Stimulated activated naive CD4-positive, alpha-beta T cell (primary cell): ENCODE measurements around the gene CLIP1.
"Not testable (repeated sequence)": the region's sequence is repeated elsewhere in the genome, so short reads cannot be mapped to it uniquely, and the experiment has no call there.

Experiments used
- DNase-seq, 6 experiments: peaks; one replicate each; lab custom pipeline; 2025; lab: John Stamatoyannopoulos, UW

CLIP1 gene

DNA sequence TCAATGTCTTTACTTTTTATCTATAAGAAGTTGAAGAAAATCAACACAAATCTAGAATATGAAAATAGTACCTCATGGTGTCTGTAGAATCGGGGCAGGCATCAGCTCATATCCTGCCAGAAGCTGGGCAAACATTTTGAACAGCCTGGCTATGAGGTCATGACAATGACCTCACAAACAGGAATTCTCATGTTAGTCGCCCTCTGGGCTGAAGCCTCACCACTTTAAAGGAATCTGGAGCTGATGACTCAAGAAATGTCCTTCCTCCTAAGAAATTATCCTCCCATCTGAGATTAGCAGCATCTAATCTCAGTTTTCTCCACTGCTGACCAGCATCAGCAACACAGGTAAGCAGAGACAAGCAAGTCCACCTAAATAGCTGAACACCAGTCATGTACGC is 27.1 kb downstream of the CLIP1 start:
- no peak for DNase-seq

DNA sequence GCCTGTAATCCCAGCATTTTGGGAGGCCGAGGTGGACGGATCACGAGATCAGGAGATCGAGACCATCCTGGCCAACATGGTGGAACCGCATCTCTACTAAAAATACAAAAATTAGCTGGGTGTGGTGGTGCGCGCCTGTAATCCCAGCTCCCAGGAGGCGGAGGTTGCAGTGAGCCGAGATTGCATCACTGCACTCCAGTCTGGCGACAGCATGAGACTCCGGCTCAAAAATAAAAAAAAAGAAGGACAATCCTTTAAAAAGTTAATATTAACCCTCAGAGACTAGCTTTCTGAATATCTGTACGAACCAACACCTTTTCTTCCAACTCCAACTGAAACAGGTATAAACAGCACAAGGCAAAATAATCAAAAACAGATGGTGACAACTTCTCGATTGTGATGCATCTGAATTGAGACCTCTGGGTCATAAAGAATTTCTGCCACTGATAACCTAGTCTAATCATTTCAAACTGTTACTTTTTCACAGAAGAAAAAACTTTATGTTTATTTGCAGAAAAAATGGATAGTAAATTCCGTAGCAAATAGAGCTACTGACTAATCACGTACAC is 27.8 kb downstream of the CLIP1 start:
- no peak for DNase-seq

DNA sequence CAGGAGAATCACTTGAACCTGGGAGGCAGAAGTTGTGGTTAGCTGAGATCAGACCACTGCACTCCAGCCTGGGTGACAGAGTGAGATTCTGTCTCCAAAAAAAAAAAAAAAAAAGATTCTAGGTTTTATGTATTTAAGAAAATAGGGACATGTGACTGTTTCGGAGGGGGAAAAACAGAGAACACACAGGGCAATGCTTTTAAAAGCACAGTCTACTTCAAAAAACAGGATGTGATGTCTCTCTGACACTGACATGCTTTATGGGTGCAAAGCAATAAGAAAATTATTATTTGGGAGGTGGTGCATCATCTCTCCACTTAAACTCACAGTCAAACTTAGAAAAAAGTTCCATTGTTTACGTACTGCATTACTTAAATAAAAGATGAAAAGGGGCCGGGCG is 28.7 kb downstream of the CLIP1 start:
- DNase-seq, result peak in 4 of 6 experiments; percentile 4 to 74 (median 67)

DNA sequence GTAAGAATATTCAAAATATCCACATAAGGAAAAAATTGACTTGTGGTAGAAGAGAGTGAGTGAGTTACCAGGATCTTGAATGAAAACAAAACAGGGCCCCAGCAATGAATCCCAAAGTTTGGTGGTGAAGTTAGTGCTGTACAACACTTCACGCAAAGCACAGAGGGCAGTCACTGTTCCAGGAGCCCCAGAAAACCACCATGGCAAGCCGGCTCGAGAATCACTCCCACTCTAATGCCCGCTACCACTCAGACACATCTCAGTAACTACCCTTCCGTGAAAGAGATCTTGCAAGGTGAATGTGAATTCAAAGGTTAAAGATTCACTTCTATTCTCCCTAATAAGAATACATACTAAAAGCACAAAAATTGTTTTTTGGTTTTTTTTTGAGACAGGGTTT is 30.1 kb downstream of the CLIP1 start:
- no peak for DNase-seq

DNA sequence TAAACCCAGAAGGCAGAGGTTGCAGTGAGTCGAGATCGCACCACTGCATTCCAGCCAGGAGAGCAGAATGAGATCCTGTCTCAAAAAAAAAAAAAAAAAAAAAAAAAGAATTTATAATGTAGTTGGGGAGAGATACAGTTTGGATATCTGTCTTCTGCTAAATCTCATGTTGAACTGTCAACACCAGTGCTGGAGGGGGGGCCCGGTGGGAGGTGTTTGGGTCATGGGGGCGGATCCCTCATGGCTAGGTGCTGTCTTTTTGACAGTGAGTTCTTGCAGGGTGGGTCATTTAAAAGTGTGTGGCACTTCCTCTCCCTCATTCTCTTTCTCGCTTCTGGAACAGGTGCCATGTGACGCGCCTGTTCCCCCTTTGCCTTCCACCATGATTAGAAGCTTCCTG is 32.8 kb downstream of the CLIP1 start:
- no peak for DNase-seq

DNA sequence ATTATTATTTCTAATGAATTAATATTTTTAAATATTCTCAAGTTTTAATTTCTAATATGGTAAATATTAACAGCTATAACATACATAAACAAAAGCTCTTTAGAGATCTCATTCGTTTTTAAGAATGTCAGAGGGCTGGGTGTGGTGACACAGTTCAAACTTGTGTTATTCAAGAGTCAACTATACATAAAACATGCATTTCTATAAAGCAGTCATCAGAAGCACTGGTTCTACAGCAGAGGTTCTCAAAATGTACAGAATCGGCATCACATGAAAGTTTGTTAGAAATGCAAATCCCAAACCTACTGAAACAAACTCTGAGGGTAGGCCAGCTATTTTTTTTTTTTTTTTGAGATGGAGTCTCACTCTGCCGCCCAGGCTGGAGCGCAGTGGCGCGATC is 34.6 kb downstream of the CLIP1 start:
- DNase-seq, result no peak

DNA sequence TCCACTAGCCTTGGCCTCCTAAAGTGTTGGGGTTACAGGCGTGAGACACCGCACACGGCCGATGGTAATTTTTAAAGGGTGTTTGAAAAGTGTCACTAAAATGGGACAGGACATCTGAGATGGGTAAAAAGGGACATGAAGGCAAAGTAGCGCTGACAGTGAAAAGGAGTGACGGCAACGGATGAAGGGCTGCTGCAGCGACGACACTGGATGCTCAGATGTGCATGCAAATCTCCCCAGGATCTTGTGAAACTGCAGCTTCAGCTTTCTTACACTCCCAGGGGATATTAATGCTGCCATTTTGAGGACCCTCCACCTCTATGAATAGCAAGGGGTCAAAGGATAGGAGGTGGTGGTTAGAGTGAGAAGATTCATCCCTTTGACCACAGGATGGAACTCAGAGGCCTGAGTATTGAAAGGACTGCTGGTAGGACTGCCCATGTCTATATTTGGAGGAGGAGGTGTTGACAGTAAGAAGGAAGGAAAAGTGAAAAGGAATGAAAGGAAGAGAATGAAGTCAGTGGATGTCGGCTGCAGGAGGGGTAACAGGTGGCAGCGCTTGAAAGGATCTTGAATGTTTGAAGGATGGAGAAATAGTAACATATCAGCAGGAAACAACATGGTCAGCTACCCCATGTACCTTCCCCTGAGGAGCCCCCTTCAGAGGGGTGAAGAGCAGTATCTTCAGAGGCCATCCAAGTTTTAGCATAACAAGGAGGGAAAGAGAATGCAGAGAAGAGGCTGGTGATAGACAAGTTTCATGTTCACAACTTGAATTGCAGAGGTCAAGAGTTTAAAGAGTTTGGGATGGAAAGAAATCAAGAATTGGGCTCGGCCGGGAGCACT is 37.1 kb downstream of the CLIP1 start:
- DNase-seq, result no peak

DNA sequence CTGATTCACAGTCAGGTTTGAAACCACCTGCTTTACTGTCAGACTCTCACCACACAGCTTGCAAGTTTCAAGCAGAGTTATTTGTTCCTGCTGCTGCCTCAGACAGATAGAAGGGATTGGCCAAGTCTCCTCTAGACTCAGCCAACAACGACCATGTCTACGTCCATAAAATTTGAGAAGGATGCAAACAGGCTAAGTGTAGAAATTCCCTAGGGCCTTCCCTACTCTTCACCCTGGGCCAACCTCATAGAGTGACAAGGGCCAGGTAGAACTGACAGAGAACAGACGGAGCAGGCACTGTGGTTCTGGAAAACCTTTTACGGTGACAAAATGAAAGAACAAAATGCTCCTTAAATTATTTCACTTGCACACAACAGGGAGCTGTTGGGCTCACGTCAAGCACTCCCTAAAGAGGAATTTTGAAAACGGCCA is 39.5 kb downstream of the CLIP1 start:
- no peak for DNase-seq

DNA sequence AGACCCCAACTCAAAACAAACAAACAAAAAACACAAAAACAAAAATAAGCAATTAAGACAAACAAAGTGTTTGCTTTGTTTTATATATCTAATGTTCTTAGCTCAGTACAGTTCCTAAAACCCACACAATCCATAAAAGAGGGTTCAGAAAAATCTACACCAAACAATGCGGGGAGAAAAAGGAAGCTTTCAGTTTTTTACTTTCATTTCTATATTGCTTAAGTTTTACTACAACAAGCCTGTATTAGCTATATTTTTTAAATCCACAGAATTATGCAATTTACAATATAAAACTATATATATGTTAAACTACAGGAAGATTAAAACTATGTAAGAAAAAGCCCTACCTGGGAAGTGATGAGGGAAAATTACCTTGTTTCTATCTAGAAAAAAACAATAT is 41.4 kb downstream of the CLIP1 start:
- DNase-seq, result no peak

DNA sequence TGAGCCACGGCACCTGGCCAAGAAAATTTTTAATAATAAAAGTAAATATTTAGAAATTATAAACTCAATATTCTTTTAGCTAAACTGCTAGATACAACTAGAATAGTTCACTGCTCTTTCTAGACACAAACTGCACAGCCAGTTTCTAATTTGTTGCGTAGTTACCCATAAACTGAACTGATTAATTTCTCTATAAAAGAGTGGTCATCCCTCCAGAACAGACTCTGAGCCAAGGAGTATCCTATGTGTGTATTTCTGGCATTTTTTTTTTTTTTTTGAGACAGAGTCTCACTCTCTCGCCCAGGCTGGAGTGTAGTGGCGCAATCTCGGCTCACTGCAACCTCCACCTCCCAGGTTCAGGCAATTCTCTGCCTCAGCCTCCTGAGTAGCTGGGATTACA is 45.7 kb downstream of the CLIP1 start:
- not testable (repeated sequence) for DNase-seq

DNA sequence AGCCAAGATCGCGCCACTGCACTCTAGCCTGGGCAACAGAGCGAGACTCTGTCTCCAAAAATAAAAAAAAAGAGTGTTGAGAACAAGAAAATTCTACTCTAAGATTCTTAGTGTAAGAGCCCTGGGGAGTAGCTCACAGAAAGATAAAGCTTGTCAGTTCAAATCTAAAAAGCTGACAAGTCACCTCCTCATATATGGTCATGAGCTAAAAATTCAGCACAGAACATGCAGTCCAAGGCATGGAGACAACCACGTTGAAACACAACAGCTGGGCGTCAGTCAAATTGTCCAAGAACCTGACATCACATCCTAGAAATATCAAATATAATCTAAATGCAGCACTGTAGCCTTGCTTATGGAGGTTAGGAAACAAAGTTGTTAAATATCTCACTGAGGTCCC is 47.8 kb downstream of the CLIP1 start:
- DNase-seq, result no peak

DNA sequence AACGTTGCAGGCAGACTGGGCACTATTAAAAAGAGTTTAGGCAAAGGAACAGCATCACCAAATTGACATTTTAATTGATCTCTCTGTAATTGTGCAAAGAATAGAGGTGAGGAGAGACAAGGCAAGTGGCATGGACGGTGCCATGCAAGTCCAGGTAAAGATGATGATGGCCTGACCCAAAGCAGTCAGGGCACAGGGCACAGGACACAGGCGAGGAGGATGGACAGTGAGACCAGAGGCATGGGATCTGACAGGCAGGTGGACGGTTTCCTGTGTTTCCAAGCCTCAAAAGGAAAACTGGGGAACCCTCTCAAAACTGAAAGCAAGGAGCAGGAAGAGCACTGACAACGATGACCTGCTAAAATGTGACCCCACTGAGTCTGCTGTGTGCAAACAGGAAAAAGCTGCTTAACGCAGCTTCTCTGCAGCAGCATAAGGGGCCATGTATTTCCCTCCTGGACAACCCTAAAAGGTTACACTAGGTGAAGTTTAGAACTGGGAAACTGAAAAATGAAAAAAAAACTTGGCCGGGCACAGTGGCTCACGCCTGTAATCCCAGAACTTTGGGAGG is 50.9 kb downstream of the CLIP1 start:
- DNase-seq, result no peak

DNA sequence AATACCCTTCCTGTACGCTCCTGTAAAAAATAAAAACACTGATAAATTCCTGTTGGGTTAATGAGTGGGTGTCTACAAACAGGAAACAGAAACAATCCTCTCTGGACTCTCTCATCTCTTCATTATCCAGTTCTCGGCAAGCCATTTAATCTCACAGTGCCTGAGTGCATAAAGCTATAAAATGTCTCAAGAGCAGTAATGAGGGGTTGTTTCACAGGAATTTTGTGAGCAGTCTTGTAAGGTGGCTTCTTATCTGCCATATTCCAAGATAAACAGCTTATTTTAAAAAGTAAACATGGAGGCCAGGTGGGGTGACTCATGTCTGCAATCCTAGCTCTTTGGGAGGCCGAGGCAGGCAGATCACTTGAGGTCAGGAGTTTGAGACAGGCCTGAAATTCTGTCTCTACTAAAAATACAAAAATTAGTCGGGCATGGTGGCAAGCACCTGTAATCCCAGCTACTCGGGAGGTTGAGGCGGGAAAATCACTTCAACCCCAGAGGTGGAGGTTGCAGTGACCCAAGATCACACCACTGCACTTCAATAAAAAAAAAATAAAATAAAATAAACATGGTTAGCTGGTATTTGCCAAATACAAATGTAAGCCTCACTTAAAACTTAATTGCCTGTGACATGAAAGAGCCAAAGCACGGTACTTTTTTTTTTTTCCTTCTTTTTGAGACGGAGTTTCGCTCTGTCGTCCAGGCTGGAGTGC is 54.0 kb downstream of the CLIP1 start:
- DNase-seq, result no peak

DNA sequence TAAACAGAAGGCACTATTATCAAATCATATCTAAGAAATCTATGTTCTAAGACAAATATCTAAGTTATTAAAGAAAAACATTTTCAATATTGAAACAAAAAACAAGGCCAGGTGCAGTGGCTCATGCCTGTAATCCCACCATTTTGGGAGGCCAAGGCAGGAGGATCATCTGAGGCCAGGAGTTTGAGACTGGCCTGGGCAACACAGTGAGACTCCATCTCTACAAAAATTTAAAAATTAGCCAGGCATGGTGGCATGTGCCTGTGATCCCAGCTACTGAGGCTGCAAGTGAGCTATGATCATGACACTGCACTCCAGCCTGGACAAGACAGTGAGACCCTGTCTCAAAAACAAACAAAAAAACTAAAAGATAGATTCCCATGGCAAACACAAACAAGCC is 54.8 kb downstream of the CLIP1 start:
- DNase-seq, result not testable (repeated sequence)

DNA sequence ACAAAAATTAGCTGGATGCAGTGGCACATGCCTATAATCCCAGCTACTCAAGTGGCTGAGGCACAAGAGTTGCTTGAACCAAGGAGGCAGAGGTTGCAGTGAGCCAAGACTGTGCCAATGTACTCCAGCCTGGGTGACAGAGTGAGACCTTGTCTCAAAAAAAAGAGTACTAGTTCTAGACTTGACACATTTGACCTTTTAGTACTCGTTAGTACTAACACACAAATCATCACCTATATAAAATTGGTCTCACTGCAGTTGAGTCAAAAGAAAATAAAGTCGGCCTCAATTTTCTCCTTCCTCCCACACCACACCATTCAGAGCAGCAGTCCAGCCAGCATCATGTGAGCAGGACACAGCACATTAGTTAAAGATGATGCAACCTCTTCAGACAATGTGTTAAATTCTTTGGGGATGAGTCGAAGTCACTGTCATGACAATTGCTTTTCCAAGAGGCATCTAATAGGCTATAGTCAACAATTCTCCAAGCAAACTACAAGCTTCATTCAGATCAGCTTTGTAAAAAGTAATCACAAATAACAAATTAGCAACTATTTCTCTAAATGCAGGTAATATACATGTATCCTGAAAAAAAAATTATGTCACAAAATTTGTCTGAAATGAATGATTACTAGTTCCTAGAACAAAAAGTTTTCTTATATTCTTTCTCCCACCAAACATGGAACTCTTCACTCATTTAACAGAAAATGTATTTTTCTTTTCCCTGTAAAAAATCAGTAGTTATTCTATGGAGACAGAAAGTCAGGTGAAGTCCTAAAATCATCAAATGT is 55.6 kb downstream of the CLIP1 start:
- no peak for DNase-seq

DNA sequence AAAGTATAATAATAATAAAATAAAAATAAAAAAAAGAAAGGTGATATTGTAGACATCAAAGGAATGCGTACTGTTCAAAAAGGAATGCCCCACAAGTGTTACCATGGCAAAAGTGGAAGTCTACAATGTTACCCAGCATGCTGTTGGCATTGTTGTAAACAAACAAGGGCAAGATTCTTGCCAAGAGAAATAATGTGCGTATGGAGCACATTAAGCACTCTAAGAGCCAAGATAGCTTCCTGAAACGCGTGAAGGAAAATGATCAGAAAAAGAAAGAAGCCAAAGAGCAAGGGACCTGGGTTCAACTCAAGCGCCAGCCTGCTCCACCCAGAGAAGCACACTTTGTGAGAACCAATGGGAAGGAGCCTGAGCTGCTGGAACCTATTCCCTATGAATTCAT is 57.2 kb downstream of the CLIP1 start:
- not testable (repeated sequence) for DNase-seq

DNA sequence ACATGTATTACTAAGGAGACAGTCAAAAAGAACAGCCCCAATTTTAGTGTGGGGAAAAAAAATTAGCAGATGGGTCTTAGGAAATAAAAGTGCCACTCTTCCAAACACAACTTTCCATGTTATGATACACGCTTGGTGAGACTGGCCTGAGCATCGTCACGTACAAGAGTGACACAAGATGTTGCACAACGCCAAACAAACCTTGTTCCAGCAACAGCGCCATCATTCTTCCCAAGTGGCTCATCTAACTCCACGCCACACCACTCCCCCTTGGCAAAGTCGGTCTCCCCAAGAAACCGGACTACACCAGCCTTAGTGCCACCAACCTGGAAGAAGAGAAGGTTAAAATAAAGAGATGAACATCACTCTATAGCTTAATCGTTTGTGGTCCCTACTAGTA is 58.7 kb downstream of the CLIP1 start:
- DNase-seq, result no peak

DNA sequence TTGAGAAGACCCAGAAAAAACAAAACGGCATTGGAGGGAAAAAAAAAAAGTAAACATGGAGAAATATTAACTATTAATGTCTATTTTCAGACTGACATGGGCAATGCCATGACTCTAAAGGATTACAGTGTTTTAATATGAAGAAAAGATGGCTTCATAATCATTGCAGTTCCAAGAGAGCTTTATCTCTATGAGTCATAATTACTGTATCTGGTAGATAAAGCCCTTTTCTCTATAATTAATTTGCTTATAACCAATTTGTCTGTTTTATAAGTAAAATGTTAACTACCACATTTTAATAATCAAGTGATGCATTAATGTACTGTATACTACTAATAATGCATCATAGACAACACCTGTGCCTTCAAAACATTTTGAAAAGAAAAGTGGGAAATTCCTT is 59.7 kb downstream of the CLIP1 start:
- no peak for DNase-seq

DNA sequence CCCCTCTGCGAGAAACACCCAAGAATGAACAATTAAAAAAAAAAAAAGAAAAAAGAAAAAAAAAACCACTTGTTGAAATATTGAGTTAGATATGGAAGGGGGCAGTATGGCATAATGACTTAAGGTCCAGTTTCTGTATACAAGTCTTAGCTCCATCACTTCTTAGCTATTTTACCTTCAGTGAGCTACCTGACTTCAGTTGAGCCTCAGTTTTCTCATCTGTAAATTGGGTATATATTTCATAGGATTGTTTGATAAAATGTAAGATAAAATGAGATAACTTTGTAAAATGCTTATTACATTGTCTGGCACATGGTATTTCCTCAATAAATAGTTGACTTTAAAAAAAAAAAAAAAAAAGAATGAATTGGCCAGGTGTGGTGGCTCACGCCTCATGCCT is 64.1 kb downstream of the CLIP1 start:
- DNase-seq, result not testable (repeated sequence)

DNA sequence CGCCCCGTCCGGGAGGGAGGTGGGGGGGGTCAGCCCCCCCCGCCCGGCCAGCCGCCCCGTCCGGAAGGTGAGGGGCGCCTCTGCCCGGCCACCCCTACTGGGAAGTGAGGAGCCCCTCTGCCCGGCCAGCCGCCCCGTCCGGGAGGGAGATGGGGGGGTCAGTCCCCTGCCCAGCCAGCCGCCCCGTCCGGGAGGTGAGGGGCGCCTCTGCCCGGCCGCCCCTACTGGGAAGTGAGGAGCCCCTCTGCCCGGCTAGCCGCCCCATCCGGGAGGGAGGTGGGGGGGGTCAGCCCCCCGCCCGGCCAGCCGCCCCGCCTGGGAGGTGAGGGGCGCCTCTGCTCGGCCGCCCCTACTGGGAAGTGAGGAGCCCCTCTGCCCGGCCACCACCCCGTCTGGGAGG is 64.9 kb downstream of the CLIP1 start:
- DNase-seq, result not testable (repeated sequence)

DNA sequence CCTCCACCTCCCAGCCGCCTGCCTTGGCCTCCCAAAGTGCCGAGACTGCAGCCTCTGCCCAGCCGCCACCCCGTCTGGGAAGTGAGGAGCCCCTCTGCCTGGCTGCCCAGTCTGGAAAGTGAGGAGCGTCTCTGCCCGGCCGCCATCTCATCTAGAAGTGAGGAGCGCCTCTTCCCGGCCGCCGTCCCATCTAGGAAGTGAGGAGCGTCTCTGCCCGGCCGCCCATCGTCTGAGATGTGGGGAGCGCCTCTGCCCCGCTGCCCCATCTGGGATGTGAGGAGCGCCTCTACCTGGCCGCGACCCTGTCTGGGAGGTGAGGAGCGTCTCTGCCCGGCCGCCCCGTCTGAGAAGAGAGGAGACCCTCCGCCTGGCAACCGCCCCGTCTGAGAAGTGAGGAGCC is 65.5 kb downstream of the CLIP1 start:
- not testable (repeated sequence) for DNase-seq

DNA sequence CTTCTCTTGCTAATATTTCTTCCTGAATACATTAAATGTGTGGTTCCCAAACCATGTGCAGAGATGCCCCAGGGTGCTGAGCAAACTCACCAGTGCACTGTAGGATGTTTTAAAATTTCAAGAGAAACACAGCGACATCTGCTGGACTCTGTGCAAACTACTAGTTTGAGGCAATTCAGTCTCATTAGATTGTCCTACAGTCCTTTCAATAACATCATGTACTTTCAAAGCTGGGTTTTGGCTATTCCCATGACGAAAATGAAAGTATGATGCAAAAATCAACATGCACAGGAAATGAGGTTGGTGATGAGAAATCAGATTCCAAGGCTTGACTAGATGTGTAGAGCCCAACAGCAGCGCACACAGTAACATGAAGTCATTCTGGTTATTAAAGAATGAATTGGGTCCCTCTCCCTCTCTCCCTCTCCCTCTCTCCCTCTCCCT is 66.3 kb downstream of the CLIP1 start:
- DNase-seq, result peak in 4 of 6 experiments; percentile 11 to 71 (median 42)
